CD4-positive, alpha-beta T cell treated with Interleukin-1 beta for 1 hour (primary cell): Measurements from ENCODE around the gene UPB1.

ENCODE experiments used
- DNase-seq, 2 donors: peaks; one replicate each; pipeline ENCODE4 v3.0.0-alpha.2; 2020 to 2022

Gene UPB1

GRCh38 chr22:24494528-24495364, at the start of gene UPB1:
Gene UPB1 (plus strand): TSS chr22:24495332. CDS start chr22:24495404, 72 bp downstream.
- no peak for DNase-seq

GRCh38 chr22:24445481-24446259, 49.5 kb upstream of the UPB1 start:
- DNase-seq: no peak

- DNase-seq: no peak
These were observed 48.9 kb upstream of the UPB1 start for GRCh38 chr22:24446260-24446611.

GRCh38 chr22:24450610-24451009, 44.5 kb upstream of the UPB1 start:
- DNase-seq: no peak

- no peak for DNase-seq
These were observed 44.0 kb upstream of the UPB1 start for GRCh38 chr22:24451162-24451561.

- DNase-seq: no peak
These were observed 41.3 kb upstream of the UPB1 start for GRCh38 chr22:24453853-24454252.

GRCh38 chr22:24455039-24455438, 40.1 kb upstream of the UPB1 start:
- DNase-seq: no peak

GRCh38 chr22:24455751-24456426, 39.2 kb upstream of the UPB1 start:
- DNase-seq: no peak

- DNase-seq: no peak
These were observed 37.2 kb upstream of the UPB1 start for GRCh38 chr22:24457894-24458420.

GRCh38 chr22:24459911-24460310, 35.2 kb upstream of the UPB1 start:
- no peak for DNase-seq

GRCh38 chr22:24460418-24461089, 34.6 kb upstream of the UPB1 start:
- no peak for DNase-seq

- no peak for DNase-seq
These were observed 31.9 kb upstream of the UPB1 start for GRCh38 chr22:24463071-24463760.

GRCh38 chr22:24465566-24465965, 29.6 kb upstream of the UPB1 start:
- DNase-seq: no peak

GRCh38 chr22:24465975-24466374, 29.2 kb upstream of the UPB1 start:
- DNase-seq: no peak

GRCh38 chr22:24466716-24467328, 28.3 kb upstream of the UPB1 start:
- DNase-seq: no peak

GRCh38 chr22:24467340-24467739, 27.8 kb upstream of the UPB1 start:
- no peak for DNase-seq

GRCh38 chr22:24471570-24471969, 23.6 kb upstream of the UPB1 start:
- DNase-seq: no peak

GRCh38 chr22:24473284-24473683, 21.8 kb upstream of the UPB1 start:
- DNase-seq: no peak

GRCh38 chr22:24474221-24474620, 20.9 kb upstream of the UPB1 start:
- DNase-seq: no peak

- DNase-seq: no peak
These were observed 20.4 kb upstream of the UPB1 start for GRCh38 chr22:24474649-24475255.

GRCh38 chr22:24481641-24482040, 13.5 kb upstream of the UPB1 start:
- DNase-seq: no peak
